Measurements from ENCODE around the gene TUBE1.

- TF ChIP-seq ZNF70 (CRISPR knock-in tag; IDR thresholded peaks at IDR 0.05) (no peak), ESRRG (CRISPR knock-in tag; IDR thresholded peaks at IDR 0.05) (no peak), SNAI2 (CRISPR knock-in tag; IDR thresholded peaks at IDR 0.05) (no peak), TCF4 (CRISPR knock-in tag; IDR thresholded peaks at IDR 0.05; ENCODE audit: borderline replicate concordance) (no peak), RARB (CRISPR knock-in tag; IDR thresholded peaks at IDR 0.05) (no peak), ZFP3 (CRISPR knock-in tag; IDR thresholded peaks at IDR 0.05) (no peak), BACH2 (CRISPR knock-in tag; IDR thresholded peaks at IDR 0.05; ENCODE audit: borderline replicate concordance) (no peak), ZNF8 (CRISPR knock-in tag; IDR thresholded peaks at IDR 0.05) (no peak), TOX (CRISPR knock-in tag; IDR thresholded peaks at IDR 0.05; ENCODE audit: borderline replicate concordance) (no peak), ZFP30 (CRISPR knock-in tag; IDR thresholded peaks at IDR 0.05) (no peak), PATZ1 (CRISPR knock-in tag; IDR thresholded peaks at IDR 0.05; ENCODE audit: borderline replicate concordance) (no peak), ARNTL (CRISPR knock-in tag; IDR thresholded peaks at IDR 0.05; ENCODE audit: borderline replicate concordance, low read depth) (no peak), CREB5 (CRISPR knock-in tag; IDR thresholded peaks at IDR 0.05; ENCODE audit: low read depth) (no peak)
- TF ChIP-seq, protein P1, sequence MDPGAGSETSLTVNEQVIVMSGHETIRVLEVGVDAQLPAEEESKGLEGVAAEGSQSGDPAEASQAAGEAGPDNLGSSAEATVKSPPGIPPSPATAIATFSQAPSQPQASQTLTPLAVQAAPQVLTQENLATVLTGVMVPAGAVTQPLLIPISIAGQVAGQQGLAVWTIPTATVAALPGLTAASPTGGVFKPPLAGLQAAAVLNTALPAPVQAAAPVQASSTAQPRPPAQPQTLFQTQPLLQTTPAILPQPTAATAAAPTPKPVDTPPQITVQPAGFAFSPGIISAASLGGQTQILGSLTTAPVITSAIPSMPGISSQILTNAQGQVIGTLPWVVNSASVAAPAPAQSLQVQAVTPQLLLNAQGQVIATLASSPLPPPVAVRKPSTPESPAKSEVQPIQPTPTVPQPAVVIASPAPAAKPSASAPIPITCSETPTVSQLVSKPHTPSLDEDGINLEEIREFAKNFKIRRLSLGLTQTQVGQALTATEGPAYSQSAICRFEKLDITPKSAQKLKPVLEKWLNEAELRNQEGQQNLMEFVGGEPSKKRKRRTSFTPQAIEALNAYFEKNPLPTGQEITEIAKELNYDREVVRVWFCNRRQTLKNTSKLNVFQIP (CRISPR knock-in tag; IDR thresholded peaks at IDR 0.05; ENCODE audit: borderline replicate concordance, low read depth): no peak
Measured at GRCh38 chr6:112113918-112114317, 26.6 kb upstream of the TUBE1 start.

Measured in SK-N-SH treated with all-trans-retinoic acid at 6 μM for 48 hours (cell line).